Fibroblast of mammary gland (primary cell): ENCODE results near the gene KLHDC9.

ENCODE experiments used
- DNase-seq: peaks from one replicate; pipeline ENCODE4 v3.0.0-alpha.2; 2010; ENCODE audit warnings: low read depth
- H3K4me3 ChIP-seq: 2 replicates; pipeline ENCODE4 v1.5.1; 2011; ENCODE audit warnings: low read depth, mild to moderate bottlenecking, low read length, moderate library complexity; ENCODE audit not compliant: control insufficient read depth
- TF ChIP-seq, protein P1 (sequence below): conservative IDR thresholded peaks from 2 replicates; pipeline ENCODE4 v1.5.1; 2011; ENCODE audit warnings: low read depth, low read length, inconsistent platforms; ENCODE audit not compliant: control insufficient read depth, insufficient read depth

Gene KLHDC9

DNA sequence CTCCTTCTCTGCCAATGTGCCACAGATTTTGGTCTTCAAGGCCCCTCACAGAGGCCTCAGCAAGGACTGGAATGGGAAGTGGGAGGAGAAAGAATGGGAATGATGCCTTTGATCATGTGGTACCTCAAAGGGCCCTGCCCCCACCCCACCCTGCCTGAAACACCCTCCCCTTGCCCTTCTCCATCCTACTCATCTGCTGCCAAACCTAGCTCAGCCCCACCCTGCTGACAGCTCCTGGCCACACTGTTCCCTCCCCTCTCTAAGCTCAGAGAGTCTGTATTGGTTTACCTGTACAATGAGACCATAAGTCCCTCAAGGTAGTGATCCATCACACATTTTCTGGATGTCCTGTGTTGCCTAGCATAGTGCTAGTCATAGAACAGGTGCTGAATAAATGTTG is 21.8 kb upstream of the KLHDC9 start:
- DNase-seq: no peak
- TF ChIP-seq, protein P1, sequence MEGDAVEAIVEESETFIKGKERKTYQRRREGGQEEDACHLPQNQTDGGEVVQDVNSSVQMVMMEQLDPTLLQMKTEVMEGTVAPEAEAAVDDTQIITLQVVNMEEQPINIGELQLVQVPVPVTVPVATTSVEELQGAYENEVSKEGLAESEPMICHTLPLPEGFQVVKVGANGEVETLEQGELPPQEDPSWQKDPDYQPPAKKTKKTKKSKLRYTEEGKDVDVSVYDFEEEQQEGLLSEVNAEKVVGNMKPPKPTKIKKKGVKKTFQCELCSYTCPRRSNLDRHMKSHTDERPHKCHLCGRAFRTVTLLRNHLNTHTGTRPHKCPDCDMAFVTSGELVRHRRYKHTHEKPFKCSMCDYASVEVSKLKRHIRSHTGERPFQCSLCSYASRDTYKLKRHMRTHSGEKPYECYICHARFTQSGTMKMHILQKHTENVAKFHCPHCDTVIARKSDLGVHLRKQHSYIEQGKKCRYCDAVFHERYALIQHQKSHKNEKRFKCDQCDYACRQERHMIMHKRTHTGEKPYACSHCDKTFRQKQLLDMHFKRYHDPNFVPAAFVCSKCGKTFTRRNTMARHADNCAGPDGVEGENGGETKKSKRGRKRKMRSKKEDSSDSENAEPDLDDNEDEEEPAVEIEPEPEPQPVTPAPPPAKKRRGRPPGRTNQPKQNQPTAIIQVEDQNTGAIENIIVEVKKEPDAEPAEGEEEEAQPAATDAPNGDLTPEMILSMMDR: no peak
- H3K4me3 ChIP-seq: no peak overlapping the region

DNA sequence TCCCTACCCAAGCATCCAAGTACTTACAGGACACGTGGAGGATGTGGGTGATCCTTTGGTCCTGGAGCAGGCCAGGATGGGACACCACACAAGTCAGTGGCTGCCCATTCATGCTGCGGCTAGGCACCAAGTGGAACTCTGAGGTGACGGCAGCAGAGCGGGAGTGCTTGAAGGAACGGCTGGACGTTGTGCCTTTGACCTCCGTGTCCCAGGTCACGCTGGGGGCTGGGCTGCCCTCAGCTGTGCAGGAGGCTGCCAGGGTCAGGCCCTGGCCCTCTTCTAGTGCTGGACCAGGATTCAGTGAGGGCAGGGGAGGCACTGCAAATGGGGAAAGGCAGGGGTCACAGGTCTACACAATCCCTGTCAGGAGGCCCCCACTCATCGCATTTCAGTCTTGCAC is 20.7 kb upstream of the KLHDC9 start:
- TF ChIP-seq, protein P1: no peak
- H3K4me3 ChIP-seq: no peak overlapping the region
- no peak for DNase-seq

DNA sequence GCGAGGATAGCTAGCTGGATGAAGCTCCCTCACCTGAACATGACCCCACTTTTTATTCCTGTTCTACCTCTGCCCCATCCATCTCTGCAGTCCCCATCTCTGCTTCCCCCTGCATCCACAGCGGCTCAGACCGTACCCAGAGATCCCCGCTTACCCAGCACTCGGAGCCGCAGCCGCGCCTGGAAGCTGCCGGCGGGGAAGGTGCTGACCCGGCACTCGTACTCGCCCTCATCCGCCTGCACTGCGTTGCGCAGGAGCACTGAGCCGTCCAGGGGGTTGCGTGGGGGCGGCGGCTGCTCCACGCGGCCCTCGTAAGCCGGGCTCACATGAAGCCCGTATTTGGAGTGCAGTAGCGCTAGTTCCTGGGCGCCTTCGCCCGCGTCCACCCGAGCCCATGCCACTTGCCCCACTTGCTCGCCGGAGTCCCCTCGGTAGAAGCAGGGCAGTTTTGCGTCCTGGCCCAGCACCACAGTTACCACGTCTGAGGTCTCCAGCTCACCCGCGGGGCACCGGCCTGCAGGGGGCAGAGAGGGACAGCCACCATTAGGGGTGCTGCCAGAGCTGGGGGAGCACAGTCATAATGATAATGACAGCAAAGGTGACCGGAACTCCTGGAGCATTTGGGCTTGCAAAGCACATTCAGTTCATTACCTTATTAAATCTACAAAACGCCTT is 18.6 kb upstream of the KLHDC9 start:
- DNase-seq: no peak
- H3K4me3 ChIP-seq: no peak overlapping the region
- TF ChIP-seq, protein P1: no peak

DNA sequence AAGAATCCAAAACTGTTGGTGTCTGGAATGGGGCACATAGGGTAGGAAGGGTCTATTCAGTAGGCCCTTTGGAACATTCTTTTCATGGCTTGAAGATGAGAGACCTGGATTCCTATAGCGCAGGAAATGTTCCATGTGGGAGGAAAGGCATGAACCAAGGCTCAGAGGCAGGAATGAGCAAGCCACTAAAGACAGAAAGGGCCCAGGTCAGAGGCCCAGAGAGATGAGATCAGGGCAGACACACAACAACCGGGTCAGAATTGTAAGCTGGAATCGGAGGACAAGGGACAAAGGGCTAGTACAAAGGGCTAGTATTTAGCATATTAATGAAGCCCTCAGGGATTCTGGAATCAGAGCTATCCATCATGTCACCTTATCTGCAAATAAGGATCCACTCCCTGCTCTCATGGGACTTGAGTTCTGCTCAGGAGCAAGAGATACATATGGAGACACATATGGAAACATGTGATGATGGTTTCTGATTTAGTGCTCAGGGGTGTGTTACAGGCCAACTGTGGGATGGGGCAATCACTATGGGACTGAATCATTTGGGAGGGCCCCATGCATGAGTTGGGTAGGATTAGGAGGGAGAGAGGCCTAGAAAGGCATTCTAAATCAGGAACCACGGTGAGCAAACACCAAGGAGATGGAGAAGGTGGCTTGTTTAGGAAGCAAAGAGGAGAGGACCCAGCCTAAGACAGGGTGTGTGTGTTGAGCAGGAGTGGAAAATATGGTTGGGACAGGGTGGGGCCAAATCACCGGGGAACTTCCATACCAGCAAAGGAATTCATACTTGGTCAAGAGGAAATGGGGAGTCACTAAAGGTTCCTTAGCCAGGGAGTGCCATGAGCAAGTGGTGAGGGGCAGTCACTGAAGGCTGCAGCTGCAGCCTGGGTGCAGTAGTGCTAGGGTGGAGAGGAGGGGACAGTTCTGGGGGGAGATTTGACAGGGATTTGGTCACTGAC is 17.4 kb upstream of the KLHDC9 start:
- TF ChIP-seq, protein P1: no peak
- H3K4me3 ChIP-seq: no peak overlapping the region
- DNase-seq: peak; percentile 76

DNA sequence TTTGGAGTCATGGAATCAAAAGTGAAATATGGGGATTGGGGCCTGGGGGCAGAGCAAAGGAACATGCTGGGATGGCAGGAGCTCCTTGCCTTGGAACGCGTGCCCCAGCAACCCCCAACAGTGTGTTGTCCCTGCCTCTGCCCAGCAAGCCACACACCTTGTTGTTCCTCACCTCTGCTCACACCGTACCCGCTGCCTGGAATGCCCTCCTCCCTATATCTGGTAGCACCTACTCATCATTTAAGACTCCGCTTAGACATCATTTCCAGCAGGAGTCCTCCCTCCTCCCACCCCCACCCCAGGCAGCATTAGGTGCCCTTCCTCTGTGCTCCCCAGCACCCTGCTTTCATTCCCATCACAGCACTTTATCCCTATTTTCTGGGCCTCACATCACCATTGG is 16.6 kb upstream of the KLHDC9 start:
- TF ChIP-seq, protein P1: no peak
- no peak overlapping the region for H3K4me3 ChIP-seq
- DNase-seq: no peak

DNA sequence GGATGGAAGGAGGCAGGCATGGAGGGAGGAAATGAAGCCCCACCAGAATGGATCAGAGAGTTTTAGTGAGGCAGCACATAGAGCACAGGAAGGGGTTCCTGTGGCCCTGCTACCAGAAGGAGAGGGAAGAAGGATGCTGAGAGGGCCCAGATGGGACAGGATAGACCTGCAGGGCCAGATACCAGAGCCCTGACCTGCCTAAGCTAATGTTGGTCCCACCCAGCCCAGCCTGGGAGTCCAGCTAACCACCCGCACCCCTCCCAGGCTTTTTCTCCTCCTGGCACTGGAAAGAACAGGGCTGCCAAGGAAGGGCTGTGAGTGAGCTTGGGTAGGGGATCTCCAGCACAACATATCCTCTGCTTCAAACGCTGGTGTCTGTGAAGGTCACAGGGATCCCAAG is 15.7 kb upstream of the KLHDC9 start:
- TF ChIP-seq, protein P1: no peak
- H3K4me3 ChIP-seq: no peak overlapping the region

More for the DNA sequence above, 15.7 kb upstream of the KLHDC9 start:
- DNase-seq: no peak
